SK-N-SH (cell line): ENCODE data around the gene LPP. TPM values are rescaled to one million over a fixed set of nuclear protein-coding genes. Genes with fewer than 3 reads are reported as not detected.

Source experiments
- CTCF ChIA-PET: fragments of 300-600, 350-600 bp; formaldehyde crosslinking; extraction: SDS; loops from one replicate; lab custom pipeline; 2021; lab: Yijun Ruan, JAX
- POLR2A ChIA-PET: fragments of 350-600 bp; sonication (Branson Sonifier 250); formaldehyde crosslinking; extraction: SDS; loops from one replicate; lab custom pipeline; 2020; ENCODE audit warnings: antibody characterized with exemption, inconsistent platforms; lab: Yijun Ruan, JAX
- DNase-seq: peaks from one replicate; pipeline ENCODE4 v3.0.0; 2012
- H2AFZ ChIP-seq: fragments of 200-600 bp; sonication (generic); 2 replicates; pipeline ENCODE4 v1.8.1; 2016; ENCODE audit warnings: antibody characterized with exemption, mild to moderate bottlenecking, low read depth
- H3F3A ChIP-seq: fragments of 200-600 bp; sonication (generic); replicated peaks from 2 replicates; pipeline ENCODE3; 2016; ENCODE audit warnings: antibody characterized with exemption, mild to moderate bottlenecking; ENCODE audit not compliant: insufficient read depth
- H3K27ac ChIP-seq, 2 experiments: fragments of 200-500 bp in 1 of 2; fragments of 200-600 bp in 1 of 2; sonication (Bioruptor generic) in 1 of 2; sonication (generic), shearing (Covaris generic) in 1 of 2; 2 replicates each; pipeline versions ENCODE4 v1.5.1 to v1.6.1; 2014 to 2016; ENCODE audit warnings: low read depth in 2 of 2, inconsistent platforms in 1 of 2, low read length in 1 of 2, mild to moderate bottlenecking in 1 of 2, mixed read lengths in 1 of 2
- H3K27me3 ChIP-seq: fragments of 200-600 bp; sonication (generic), shearing (Covaris generic); 2 replicates; pipeline ENCODE4 v1.6.1; 2016; ENCODE audit warnings: mixed run types; ENCODE audit not compliant: insufficient read depth
- H3K36me3 ChIP-seq, 2 experiments: fragments of 200-500 bp in 1 of 2; fragments of 200-600 bp in 1 of 2; sonication (Bioruptor generic) in 1 of 2; sonication (generic) in 1 of 2; replicated peaks in 1 of 2; 2 replicates each; pipeline versions ENCODE3 to v1.5.1; 2014 to 2016; ENCODE audit warnings: low read length in 1 of 2, mild to moderate bottlenecking in 1 of 2; ENCODE audit not compliant: insufficient read depth in 2 of 2, control insufficient read depth in 1 of 2
- H3K4me1 ChIP-seq, 2 experiments: fragments of 200-500 bp in 1 of 2; fragments of 200-600 bp in 1 of 2; sonication (Bioruptor generic) in 1 of 2; sonication (generic), shearing (Covaris generic) in 1 of 2; 2 replicates each; pipeline versions ENCODE4 v1.5.1 to v1.6.1; 2014 to 2016; ENCODE audit warnings: low read depth in 1 of 2, low read length in 1 of 2, mixed run types in 1 of 2; ENCODE audit not compliant: insufficient read depth in 2 of 2, control insufficient read depth in 1 of 2
- H3K4me2 ChIP-seq: fragments of 200-600 bp; sonication (generic), shearing (Covaris generic); 2 replicates; pipeline ENCODE4 v1.6.1; 2017; ENCODE audit warnings: mixed run types
- H3K4me3 ChIP-seq, 2 experiments: fragments of 200-500 bp in 1 of 2; fragments of 200-600 bp in 1 of 2; sonication (Bioruptor generic) in 1 of 2; sonication (generic), shearing (Covaris generic) in 1 of 2; 2 replicates each; pipeline versions ENCODE4 v1.5.1 to v1.8.1; 2014 to 2016; ENCODE audit warnings: low read depth in 2 of 2, inconsistent platforms in 1 of 2, low read length in 1 of 2, mild to moderate bottlenecking in 1 of 2, mixed read lengths in 1 of 2, moderate library complexity in 1 of 2
- H3K79me2 ChIP-seq: fragments of 200-600 bp; sonication (generic); 2 replicates; pipeline ENCODE4 v1.8.1; 2017; ENCODE audit warnings: mild to moderate bottlenecking; ENCODE audit not compliant: insufficient read depth
- H3K9ac ChIP-seq: fragments of 200-600 bp; sonication (generic); 2 replicates; pipeline ENCODE4 v1.6.1; 2017; ENCODE audit warnings: mixed run types
- H3K9me2 ChIP-seq: fragments of 200-600 bp; sonication (generic); 2 replicates; pipeline ENCODE4 v1.6.1; 2017; ENCODE audit warnings: mixed run types
- H3K9me3 ChIP-seq: fragments of 200-600 bp; sonication (generic); 2 replicates; pipeline ENCODE4 v1.6.1; 2017; ENCODE audit warnings: mixed run types, mild to moderate bottlenecking, moderate library complexity
- H4K20me1 ChIP-seq: fragments of 200-600 bp; sonication (generic); 2 replicates; pipeline ENCODE4 v1.6.1; 2017; ENCODE audit warnings: mild to moderate bottlenecking, mixed run types; ENCODE audit not compliant: insufficient read depth
- CHD2 ChIP-seq: fragments of 150-350 bp; IDR thresholded peaks from 2 replicates; pipeline ENCODE4 v1.6.1; 2018; ENCODE audit warnings: low read length; ENCODE audit not compliant: partially characterized antibody
- ELF1 ChIP-seq: IDR thresholded peaks from 2 replicates; pipeline ENCODE4 v1.4.0; 2012
- EP300 ChIP-seq, 2 experiments: IDR thresholded peaks; 2 replicates each; pipeline versions ENCODE4 v1.4.0 to v1.6.1; 2012; ENCODE audit warnings: borderline replicate concordance in 1 of 2, low read depth in 1 of 2, low read length in 1 of 2
- EZH2phosphoT487 ChIP-seq: fragments of 200-600 bp; sonication (generic); IDR thresholded peaks from 2 replicates; pipeline ENCODE4 v1.6.1; 2017; ENCODE audit warnings: low read depth, mixed run types, mild to moderate bottlenecking, antibody characterized with exemption, moderate library complexity, borderline replicate concordance
- FOXJ3 ChIP-seq: sonication (generic); formaldehyde crosslinking; IDR thresholded peaks from 2 replicates; pipeline ENCODE4 v1.5.1; 2020; ENCODE audit warnings: mild to moderate bottlenecking, missing genetic modification reagents
- GABPA ChIP-seq: IDR thresholded peaks from 2 replicates; pipeline ENCODE4 v1.4.0; 2012; ENCODE audit warnings: low read depth, mild to moderate bottlenecking
- GATA2 ChIP-seq: sonication (generic); formaldehyde crosslinking; IDR thresholded peaks from 2 replicates; pipeline ENCODE4 v1.5.0; 2020; ENCODE audit warnings: mild to moderate bottlenecking, missing genetic modification reagents
- JUND ChIP-seq: IDR thresholded peaks from 2 replicates; pipeline ENCODE4 v1.4.0; 2012
- MEF2A ChIP-seq: IDR thresholded peaks from 2 replicates; pipeline ENCODE4 v1.4.0; 2012; ENCODE audit warnings: low read depth, borderline replicate concordance
- MXI1 ChIP-seq: IDR thresholded peaks from 2 replicates; pipeline ENCODE4 v1.6.1; 2012; ENCODE audit warnings: mild to moderate bottlenecking, low read depth, low read length, improper control_type of control experiment
- NFIC ChIP-seq: IDR thresholded peaks from 2 replicates; pipeline ENCODE4 v1.4.0; 2012; ENCODE audit warnings: borderline replicate concordance
- NRF1 ChIP-seq: IDR thresholded peaks from 2 replicates; pipeline ENCODE4 v1.6.1; 2012; ENCODE audit warnings: low read depth, mild to moderate bottlenecking, low read length
- RAD21 ChIP-seq: IDR thresholded peaks from 2 replicates; pipeline ENCODE4 v1.6.1; 2012; ENCODE audit warnings: mild to moderate bottlenecking, low read length
- RCOR1 ChIP-seq: fragments of 150-350 bp; IDR thresholded peaks from 2 replicates; pipeline ENCODE4 v1.6.1; 2017; ENCODE audit warnings: antibody characterized with exemption, low read length
- RFX5 ChIP-seq: IDR thresholded peaks from 2 replicates; pipeline ENCODE4 v1.6.1; 2012; ENCODE audit warnings: mild to moderate bottlenecking, improper control_type of control experiment, low read length
- RXRA ChIP-seq: IDR thresholded peaks from 2 replicates; pipeline ENCODE4 v1.4.0; 2012; ENCODE audit warnings: low read depth, mild to moderate bottlenecking, borderline replicate concordance
- SIN3A ChIP-seq: IDR thresholded peaks from 2 replicates; pipeline ENCODE4 v1.6.1; 2012; ENCODE audit warnings: low read depth, mild to moderate bottlenecking, low read length, moderate library complexity, borderline replicate concordance
- SMC3 ChIP-seq: IDR thresholded peaks from 2 replicates; pipeline ENCODE4 v1.6.1; 2012; ENCODE audit warnings: low read depth, low read length, improper control_type of control experiment
- TAF1 ChIP-seq: IDR thresholded peaks from 2 replicates; pipeline ENCODE4 v1.6.1; 2012; ENCODE audit warnings: low read depth, mild to moderate bottlenecking, low read length, moderate library complexity, borderline replicate concordance
- TEAD4 ChIP-seq: IDR thresholded peaks from 2 replicates; pipeline ENCODE4 v1.4.0; 2012; ENCODE audit warnings: mild to moderate bottlenecking, borderline replicate concordance; ENCODE audit not compliant: insufficient read depth
- YY1 ChIP-seq: IDR thresholded peaks from 2 replicates; pipeline ENCODE4 v1.4.0; 2012; ENCODE audit warnings: low read depth, mild to moderate bottlenecking
- WGBS: methylation state at CpG from one replicate; pipeline ENCODE4 v1.1.6; 2017; ENCODE audit warnings: low lambda C conversion rate; 5-methylcytosine and 5-hydroxymethylcytosine counted together
- polyA plus RNA-seq, 3 experiments: library from polyadenylated mRNA; depleted of rRNA; stranded (reverse); fragments of >200 nt; gene quantifications; 2 replicates each; pipeline ENCODE4 v1.2.3, GENCODE V29; 2012
- TF ChIP-seq, protein P1 (sequence below): IDR thresholded peaks from 2 replicates; pipeline ENCODE4 v1.4.0; 2012; ENCODE audit warnings: low read depth
- TF ChIP-seq, protein P2 (sequence below): fragments of 200-600 bp; sonication (generic); IDR thresholded peaks from 2 replicates; pipeline ENCODE4 v1.6.1; 2017; ENCODE audit warnings: antibody characterized with exemption, mild to moderate bottlenecking, moderate library complexity
- TF ChIP-seq, protein P3 (sequence below): IDR thresholded peaks from 2 replicates; pipeline ENCODE4 v1.6.1; 2012; ENCODE audit warnings: mild to moderate bottlenecking, low read depth, low read length, moderate library complexity
- TF ChIP-seq, protein P4 (sequence below): fragments of 150-350 bp; IDR thresholded peaks from 2 replicates; pipeline ENCODE4 v1.6.1; 2016; ENCODE audit warnings: mild to moderate bottlenecking, low read depth, low read length
- TF ChIP-seq, protein P5 (sequence below): IDR thresholded peaks from 2 replicates; pipeline ENCODE4 v1.4.0; 2012; ENCODE audit warnings: low read depth, borderline replicate concordance
- TF ChIP-seq, protein P6 (sequence below): IDR thresholded peaks from 2 replicates; pipeline ENCODE4; 2012

Gene LPP
- polyA plus RNA-seq, 1 of the 3 experiments (the other 2 are of a cell fraction) = 6.6 TPM

DNA sequence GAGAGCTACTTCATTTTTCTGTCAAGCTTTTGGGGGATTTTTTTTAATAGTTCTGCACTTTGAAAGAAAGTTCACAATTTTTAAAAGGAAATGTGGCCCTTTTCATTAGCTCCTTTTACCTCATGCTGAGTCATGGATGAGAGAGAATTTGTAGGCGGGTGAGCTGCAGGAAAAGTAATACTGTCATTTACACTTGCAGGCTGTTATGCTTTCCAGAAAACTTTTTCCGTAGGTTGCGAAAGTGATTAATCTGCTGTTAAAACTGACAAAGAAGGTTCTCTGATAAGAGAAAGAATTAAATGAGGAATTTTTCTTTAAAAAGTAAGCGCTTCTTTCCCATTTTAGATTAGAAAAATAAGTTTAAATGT lies 430.2 kb downstream of the LPP start:
- peak overlapping the region; percentile 63 for H3K4me2 ChIP-seq
- H3K79me2 ChIP-seq = peaks cover 25% of the 10 kb centered on the region
- H3K9me2 ChIP-seq = no peaks in the 10 kb centered on the region
- H3K4me3 ChIP-seq = peak overlapping the region in 1 of 2 experiments; percentile 31; a peak in 2 of 4 replicates
- peak overlapping the region; percentile 53 to 77; a peak in 3 of 4 replicates for H3K27ac ChIP-seq
- H3K36me3 ChIP-seq = no peaks in the 10 kb centered on the region
- peaks cover 8% of the 10 kb centered on the region for H3F3A ChIP-seq
- H3K9ac ChIP-seq = peak overlapping the region; percentile 42; the same call in 1 of the 2 replicates
- no peaks in the 10 kb centered on the region for H4K20me1 ChIP-seq
- no peaks in the 10 kb centered on the region for H3K9me3 ChIP-seq
- no peak overlapping the region for H2AFZ ChIP-seq
- ChIA-PET POLR2A (no interaction called here), CTCF (interaction anchor here (0.7 kb wide), 1 partner anchor 611 kb away, joined by 3 read pairs; no protein-coding TSS in a partner anchor)
- WGBS = 5% methylated on average over 4 of the region's 4 CpGs
- peaks cover 0 to 21% of the 10 kb centered on the region in 2 experiments; a peak in 3 of 4 replicates for H3K4me1 ChIP-seq
- DNase-seq = no peak
- H3K27me3 ChIP-seq = no peaks in the 10 kb centered on the region
- TF ChIP-seq TAF1 = no peak
- TF ChIP-seq, protein P1, sequence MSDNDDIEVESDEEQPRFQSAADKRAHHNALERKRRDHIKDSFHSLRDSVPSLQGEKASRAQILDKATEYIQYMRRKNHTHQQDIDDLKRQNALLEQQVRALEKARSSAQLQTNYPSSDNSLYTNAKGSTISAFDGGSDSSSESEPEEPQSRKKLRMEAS = 0 out of 2 replicates have a peak, but pooled peaks have one; percentile 31
- TF ChIP-seq, protein P2, sequence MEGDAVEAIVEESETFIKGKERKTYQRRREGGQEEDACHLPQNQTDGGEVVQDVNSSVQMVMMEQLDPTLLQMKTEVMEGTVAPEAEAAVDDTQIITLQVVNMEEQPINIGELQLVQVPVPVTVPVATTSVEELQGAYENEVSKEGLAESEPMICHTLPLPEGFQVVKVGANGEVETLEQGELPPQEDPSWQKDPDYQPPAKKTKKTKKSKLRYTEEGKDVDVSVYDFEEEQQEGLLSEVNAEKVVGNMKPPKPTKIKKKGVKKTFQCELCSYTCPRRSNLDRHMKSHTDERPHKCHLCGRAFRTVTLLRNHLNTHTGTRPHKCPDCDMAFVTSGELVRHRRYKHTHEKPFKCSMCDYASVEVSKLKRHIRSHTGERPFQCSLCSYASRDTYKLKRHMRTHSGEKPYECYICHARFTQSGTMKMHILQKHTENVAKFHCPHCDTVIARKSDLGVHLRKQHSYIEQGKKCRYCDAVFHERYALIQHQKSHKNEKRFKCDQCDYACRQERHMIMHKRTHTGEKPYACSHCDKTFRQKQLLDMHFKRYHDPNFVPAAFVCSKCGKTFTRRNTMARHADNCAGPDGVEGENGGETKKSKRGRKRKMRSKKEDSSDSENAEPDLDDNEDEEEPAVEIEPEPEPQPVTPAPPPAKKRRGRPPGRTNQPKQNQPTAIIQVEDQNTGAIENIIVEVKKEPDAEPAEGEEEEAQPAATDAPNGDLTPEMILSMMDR = no peak
- no peak for TF ChIP-seq GABPA
- no peak for TF ChIP-seq GATA2 (CRISPR knock-in tag)
- TF ChIP-seq RAD21 = no peak
- no peak for TF ChIP-seq MXI1
- TF ChIP-seq, protein P3, sequence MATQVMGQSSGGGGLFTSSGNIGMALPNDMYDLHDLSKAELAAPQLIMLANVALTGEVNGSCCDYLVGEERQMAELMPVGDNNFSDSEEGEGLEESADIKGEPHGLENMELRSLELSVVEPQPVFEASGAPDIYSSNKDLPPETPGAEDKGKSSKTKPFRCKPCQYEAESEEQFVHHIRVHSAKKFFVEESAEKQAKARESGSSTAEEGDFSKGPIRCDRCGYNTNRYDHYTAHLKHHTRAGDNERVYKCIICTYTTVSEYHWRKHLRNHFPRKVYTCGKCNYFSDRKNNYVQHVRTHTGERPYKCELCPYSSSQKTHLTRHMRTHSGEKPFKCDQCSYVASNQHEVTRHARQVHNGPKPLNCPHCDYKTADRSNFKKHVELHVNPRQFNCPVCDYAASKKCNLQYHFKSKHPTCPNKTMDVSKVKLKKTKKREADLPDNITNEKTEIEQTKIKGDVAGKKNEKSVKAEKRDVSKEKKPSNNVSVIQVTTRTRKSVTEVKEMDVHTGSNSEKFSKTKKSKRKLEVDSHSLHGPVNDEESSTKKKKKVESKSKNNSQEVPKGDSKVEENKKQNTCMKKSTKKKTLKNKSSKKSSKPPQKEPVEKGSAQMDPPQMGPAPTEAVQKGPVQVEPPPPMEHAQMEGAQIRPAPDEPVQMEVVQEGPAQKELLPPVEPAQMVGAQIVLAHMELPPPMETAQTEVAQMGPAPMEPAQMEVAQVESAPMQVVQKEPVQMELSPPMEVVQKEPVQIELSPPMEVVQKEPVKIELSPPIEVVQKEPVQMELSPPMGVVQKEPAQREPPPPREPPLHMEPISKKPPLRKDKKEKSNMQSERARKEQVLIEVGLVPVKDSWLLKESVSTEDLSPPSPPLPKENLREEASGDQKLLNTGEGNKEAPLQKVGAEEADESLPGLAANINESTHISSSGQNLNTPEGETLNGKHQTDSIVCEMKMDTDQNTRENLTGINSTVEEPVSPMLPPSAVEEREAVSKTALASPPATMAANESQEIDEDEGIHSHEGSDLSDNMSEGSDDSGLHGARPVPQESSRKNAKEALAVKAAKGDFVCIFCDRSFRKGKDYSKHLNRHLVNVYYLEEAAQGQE = no peak
- TF ChIP-seq RXRA = no peak; the same call in 1 of the 2 replicates
- peak in 1 of 2 experiments; percentile 53; a peak in 1 of 4 replicates for TF ChIP-seq EP300 (IDR thresholded peaks at IDR 0.05; ENCODE audit: borderline replicate concordance in 1 of 2, low read depth in 1 of 2, low read length in 1 of 2)
- TF ChIP-seq TEAD4 = peak; percentile 39; the same call in 1 of the 2 replicates
- TF ChIP-seq JUND = peak; percentile 60; the same call in 1 of the 2 replicates
- no peak for TF ChIP-seq NRF1
- TF ChIP-seq SIN3A = no peak
- no peak for TF ChIP-seq SMC3
- no peak for TF ChIP-seq CHD2
- TF ChIP-seq MEF2A = no peak
- TF ChIP-seq EZH2phosphoT487 = no peak
- TF ChIP-seq, protein P4, sequence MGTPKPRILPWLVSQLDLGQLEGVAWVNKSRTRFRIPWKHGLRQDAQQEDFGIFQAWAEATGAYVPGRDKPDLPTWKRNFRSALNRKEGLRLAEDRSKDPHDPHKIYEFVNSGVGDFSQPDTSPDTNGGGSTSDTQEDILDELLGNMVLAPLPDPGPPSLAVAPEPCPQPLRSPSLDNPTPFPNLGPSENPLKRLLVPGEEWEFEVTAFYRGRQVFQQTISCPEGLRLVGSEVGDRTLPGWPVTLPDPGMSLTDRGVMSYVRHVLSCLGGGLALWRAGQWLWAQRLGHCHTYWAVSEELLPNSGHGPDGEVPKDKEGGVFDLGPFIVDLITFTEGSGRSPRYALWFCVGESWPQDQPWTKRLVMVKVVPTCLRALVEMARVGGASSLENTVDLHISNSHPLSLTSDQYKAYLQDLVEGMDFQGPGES = no peak
- no peak for TF ChIP-seq RFX5
- no peak for TF ChIP-seq YY1
- TF ChIP-seq, protein P5, sequence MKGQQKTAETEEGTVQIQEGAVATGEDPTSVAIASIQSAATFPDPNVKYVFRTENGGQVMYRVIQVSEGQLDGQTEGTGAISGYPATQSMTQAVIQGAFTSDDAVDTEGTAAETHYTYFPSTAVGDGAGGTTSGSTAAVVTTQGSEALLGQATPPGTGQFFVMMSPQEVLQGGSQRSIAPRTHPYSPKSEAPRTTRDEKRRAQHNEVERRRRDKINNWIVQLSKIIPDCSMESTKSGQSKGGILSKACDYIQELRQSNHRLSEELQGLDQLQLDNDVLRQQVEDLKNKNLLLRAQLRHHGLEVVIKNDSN = no peak
- TF ChIP-seq, protein P6, sequence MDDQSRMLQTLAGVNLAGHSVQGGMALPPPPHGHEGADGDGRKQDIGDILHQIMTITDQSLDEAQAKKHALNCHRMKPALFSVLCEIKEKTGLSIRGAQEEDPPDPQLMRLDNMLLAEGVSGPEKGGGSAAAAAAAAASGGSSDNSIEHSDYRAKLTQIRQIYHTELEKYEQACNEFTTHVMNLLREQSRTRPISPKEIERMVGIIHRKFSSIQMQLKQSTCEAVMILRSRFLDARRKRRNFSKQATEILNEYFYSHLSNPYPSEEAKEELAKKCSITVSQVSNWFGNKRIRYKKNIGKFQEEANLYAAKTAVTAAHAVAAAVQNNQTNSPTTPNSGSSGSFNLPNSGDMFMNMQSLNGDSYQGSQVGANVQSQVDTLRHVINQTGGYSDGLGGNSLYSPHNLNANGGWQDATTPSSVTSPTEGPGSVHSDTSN = peak; percentile 56
- peak; percentile 47; the same call in 1 of the 2 replicates for TF ChIP-seq NFIC
- TF ChIP-seq FOXJ3 (CRISPR knock-in tag) = no peak
- no peak for TF ChIP-seq ELF1
- TF ChIP-seq RCOR1 = no peak
